ENCODE measurements around the gene SMARCC2.
"Not testable (repeated sequence)": the region's sequence is repeated elsewhere in the genome, so short reads cannot be mapped to it uniquely, and the experiment has no call there.

Gene SMARCC2

GRCh38 chr12:56206452-56207166 lies 17.3 kb upstream of the SMARCC2 start:
- no peak for FAIRE-seq

- FAIRE-seq, result no peak
Observed at GRCh38 chr12:56205445-56205844, 16.2 kb upstream of the SMARCC2 start.

- no peak for FAIRE-seq
Observed at GRCh38 chr12:56204275-56204674, 15.0 kb upstream of the SMARCC2 start.

DNA sequence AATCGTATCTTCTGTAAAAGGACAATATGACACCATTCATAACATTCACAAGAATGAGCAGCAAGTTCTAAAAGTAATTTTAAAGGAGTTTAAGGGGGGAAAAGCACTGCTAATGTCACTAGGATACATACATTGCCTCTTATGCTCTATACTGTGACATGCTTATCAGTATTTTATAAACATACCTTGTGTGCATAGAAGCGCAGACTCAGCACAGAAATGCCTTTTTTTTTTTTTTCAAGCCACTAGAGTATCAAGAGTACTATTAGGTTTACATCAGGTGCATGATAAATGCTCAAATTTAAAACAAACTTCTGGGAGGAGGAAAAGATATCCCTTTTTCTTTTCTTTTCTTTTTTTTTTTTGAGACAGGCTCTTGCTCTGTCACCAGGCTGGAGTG lies 13.6 kb upstream of the SMARCC2 start:
- no peak for FAIRE-seq

- FAIRE-seq, result no peak
Observed at GRCh38 chr12:56202366-56202765, 13.1 kb upstream of the SMARCC2 start.

DNA sequence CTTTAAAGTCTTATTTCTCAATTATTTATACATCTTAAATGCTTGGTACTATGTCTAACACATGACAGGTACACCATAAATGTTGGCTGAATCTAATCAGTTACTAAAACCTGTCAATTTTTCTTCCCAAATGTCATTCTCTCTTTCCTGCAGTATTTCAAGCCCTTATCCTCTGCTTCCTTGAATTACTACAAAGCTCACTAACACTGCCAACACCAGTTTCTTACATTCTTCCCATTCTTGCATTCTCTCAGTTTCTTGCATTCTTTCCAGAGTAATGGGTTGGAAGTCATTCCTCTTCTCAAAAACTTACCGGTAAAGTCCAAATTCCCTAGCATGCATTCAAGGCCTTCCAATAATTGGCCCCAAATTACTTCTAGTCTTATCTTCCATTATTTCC lies 9.6 kb upstream of the SMARCC2 start:
- FAIRE-seq, result no peak

- no peak for FAIRE-seq
Observed at GRCh38 chr12:56197921-56198635, 8.8 kb upstream of the SMARCC2 start.

DNA sequence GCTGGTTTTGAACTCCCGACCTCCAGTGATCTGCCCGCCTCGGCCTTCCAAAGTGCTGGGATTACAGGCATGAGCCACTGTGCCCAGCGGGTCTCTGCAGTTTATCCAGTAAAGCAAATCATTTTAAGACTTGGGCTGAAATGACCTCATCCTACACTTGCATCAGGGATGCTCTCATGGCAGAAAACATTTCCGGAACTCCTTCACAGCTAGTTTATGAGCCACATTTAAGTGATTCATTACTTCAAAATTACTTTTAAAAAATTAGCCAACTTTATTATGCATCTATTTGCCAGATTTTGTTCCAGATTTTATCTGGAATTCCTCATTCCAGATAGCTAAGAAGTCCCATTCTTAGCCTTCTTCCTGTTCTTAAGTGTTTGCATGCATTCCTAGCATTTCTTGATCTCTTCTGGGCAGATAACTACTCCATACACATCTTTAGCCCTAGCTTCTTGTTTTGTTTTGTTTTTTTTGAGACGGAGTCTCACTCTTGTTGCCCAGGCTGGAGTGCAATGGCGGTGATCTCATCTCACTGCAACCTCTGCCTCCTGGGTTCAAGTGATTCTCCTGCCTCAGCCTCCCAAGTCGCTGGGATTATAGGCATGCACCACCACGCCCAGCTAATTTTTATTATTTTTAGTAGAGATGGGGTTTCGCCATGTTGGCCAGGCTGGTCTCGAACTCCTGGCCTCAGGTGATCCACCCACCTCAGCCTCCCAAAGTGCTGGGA lies 7.7 kb upstream of the SMARCC2 start:
- FAIRE-seq, result not testable (repeated sequence)

GRCh38 chr12:56193025-56193578 lies 3.8 kb upstream of the SMARCC2 start:
- peak; percentile 71 for FAIRE-seq

GRCh38 chr12:56192582-56192981 lies 3.3 kb upstream of the SMARCC2 start:
- FAIRE-seq, result no peak

DNA sequence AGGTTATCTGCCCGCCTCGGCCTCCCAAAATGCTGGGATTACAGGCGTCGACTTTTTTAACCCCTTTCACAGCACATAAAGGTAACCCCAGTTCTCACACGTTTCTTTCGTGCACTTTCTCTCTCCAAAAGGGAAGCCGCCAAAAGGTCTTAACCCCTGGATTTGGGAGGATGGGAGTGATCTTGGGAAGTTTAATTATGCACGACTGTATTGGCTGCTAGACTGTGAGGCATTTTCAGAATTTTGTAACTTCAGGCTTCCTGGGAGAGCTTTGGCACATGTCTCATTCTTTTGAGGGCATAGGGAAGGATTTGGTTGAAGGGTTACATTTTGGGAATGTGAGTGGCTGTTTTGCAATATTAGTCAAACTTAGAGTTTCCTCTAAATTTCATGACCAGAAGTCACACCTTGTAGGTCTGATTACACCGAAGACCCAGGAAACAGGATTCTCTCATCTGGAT lies 1.4 kb upstream of the SMARCC2 start:
- no peak for FAIRE-seq

GRCh38 chr12:56189918-56190694 lies 823 bp upstream of the SMARCC2 start:
- FAIRE-seq, result no peak

GRCh38 chr12:56188778-56189098 lies 545 bp downstream of the SMARCC2 start:
- no peak for FAIRE-seq

DNA sequence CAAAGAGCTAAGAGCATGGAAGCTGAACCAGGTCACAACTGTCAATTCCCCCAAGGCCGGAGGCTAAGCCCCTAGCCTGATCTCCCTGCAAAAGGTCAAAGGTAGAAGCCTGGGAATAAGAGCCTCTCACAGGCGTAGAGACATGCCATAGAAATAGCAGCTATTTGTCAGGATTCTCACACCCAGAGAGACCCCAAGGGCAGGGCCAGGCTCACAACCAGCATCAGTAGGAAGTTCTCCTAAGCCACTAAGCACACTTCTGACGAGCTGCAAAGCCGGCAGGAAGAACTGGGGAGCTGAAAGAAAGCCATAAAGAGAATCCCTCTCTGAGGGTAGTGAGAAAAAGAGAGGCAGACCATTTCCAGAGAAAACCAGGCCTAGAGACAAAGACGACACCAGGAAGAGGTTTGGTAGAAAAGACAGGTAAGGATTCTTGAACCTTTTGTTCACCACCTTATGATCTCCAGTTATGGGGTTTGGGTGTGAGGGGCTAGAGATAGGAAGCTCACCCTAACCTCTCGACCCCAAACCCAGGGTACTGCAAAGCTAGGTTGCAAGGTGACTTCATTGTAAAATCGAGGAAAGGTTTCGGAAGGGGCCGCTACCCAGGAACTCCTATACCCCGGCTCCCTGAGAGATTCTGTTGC lies 1.0 kb downstream of the SMARCC2 start:
- no peak for FAIRE-seq

- FAIRE-seq, result no peak
Observed at GRCh38 chr12:56186957-56187356, 2.3 kb downstream of the SMARCC2 start.

- no peak for FAIRE-seq
Observed at GRCh38 chr12:56178347-56178746, 10.9 kb downstream of the SMARCC2 start.

GRCh38 chr12:56172839-56173238 lies 16.4 kb downstream of the SMARCC2 start:
- no peak for FAIRE-seq

- FAIRE-seq, result no peak
Observed at GRCh38 chr12:56169229-56169759, 20.0 kb downstream of the SMARCC2 start.

GRCh38 chr12:56165369-56165768 lies 23.9 kb downstream of the SMARCC2 start:
- no peak for FAIRE-seq

- FAIRE-seq, result no peak
Observed at GRCh38 chr12:56164345-56164729, 24.9 kb downstream of the SMARCC2 start.

DNA sequence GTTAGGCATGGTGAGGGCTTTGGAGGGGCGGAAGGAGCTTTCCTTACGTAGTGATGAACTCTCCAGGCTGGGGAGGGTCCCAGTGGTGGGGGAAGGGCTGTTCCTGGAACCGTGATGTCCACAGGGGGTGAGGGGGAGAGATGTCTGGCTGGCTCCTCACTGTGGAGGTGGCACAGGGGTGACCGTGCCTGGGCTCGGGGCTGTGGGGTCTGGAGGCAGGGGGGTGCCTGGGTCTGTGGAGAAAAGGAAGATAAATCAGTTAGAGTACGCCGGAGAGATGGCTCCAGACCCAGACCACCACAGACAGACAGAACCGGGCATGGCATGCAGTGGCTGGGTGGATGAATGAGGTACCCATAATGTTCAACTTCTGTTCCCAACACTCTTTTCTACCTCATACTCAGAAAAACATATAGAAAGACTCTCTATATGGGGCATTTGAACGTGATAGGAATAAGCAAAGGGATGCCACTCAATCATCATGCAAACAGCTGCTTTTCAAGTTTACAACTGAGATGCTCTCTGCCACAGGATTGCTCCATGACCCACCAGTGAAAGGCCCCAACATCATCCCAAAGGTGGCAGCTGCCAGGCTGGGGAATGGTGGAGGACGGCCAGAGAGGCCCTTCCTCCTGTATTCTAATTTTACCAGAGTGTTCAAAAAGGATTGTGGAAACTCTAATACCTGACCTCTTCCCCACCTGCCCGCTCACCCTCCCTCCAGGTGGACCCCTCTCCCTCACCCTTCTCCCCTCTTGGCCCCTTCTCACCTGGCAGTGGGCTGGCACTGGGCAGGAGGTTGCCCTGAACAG lies 25.5 kb downstream of the SMARCC2 start:
- FAIRE-seq, result no peak

Data from islet of Langerhans (tissue), 1 donor.